ENCODE results near the gene STK31.

DNA sequence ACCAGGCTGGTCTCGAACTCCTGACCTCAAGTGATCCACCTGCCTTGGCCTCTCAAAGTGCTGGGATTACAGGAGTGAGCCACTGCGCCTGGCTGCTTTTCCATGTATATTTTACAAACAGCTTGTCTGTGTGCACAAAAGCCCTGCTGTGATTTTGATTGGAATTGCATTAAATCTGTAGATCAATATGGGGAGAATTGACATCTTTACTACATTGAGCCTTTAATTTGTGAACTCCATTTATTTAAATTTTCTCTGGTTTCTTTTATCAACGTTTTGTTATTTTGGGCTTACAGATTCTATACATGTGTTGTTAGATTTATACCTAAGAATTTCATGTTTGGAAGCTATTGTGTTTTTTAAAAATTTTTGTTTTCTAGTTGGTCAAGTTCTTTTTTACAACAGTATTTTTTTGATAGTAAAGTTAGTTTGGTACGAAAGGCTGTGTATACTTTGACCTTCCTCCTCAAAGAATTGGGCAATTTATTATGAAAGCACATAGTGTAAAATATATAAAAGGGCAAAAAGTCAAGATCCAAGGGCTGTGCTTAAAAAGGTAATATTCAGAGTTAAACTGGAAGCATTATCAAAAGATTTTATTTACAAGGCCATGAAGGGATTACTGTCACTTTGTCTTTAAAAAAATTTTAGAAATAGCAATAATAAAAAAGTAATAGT is 92.8 kb downstream of the STK31 start:
- TF ChIP-seq, protein P1, sequence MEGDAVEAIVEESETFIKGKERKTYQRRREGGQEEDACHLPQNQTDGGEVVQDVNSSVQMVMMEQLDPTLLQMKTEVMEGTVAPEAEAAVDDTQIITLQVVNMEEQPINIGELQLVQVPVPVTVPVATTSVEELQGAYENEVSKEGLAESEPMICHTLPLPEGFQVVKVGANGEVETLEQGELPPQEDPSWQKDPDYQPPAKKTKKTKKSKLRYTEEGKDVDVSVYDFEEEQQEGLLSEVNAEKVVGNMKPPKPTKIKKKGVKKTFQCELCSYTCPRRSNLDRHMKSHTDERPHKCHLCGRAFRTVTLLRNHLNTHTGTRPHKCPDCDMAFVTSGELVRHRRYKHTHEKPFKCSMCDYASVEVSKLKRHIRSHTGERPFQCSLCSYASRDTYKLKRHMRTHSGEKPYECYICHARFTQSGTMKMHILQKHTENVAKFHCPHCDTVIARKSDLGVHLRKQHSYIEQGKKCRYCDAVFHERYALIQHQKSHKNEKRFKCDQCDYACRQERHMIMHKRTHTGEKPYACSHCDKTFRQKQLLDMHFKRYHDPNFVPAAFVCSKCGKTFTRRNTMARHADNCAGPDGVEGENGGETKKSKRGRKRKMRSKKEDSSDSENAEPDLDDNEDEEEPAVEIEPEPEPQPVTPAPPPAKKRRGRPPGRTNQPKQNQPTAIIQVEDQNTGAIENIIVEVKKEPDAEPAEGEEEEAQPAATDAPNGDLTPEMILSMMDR (IDR thresholded peaks at IDR 0.05; ENCODE audit: borderline replicate concordance, extremely low read depth, low read length, poor library complexity, severe bottlenecking), result no peak
- TF ChIP-seq EZH2 (IDR thresholded peaks at IDR 0.05; ENCODE audit: borderline replicate concordance, low read depth, low read length, severe bottlenecking), result no peak
